Measurements from ENCODE around the gene CD40LG.

- no peak for TF ChIP-seq EZH2 (IDR thresholded peaks at IDR 0.05)
- TF ChIP-seq POLR2AphosphoS5 (IDR thresholded peaks at IDR 0.05; ENCODE audit: borderline replicate concordance, low read depth, low read length): no peak
- no peak for TF ChIP-seq FOXP2 (optimal IDR thresholded peaks at IDR 0.05; ENCODE audit: control extremely low read depth, extremely low read length, insufficient read depth)
Observed at GRCh38 chrX:136660896-136661295, 12.9 kb downstream of the CD40LG start.

Measured in SK-N-MC (cell line).